ENCODE measurements around the gene ACSM5.
"Not testable (repeated sequence)": the region's sequence is repeated elsewhere in the genome, so short reads cannot be mapped to it uniquely, and the experiment has no call there.

ACSM5 gene

DNA sequence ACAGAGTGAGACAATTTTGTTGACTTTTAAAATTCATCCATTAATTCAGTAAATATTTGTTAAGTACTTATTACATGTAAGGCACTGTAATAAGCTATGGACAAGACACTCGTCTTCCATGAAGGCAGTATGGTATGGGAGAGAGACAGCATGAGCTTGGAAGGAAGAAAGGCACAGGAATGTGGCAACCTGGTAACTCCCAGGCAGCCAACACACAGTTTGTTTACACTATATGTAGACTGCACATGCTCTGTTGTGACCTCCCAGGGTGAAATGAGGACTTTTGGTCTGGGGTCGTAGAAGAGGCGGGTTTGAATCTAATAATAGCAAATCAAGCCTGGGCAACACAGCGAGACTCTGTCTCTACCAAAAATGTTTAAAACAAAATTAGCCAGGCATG, 51.0 kb downstream of the ACSM5 start:
- not testable (repeated sequence) for DNase-seq

DNA sequence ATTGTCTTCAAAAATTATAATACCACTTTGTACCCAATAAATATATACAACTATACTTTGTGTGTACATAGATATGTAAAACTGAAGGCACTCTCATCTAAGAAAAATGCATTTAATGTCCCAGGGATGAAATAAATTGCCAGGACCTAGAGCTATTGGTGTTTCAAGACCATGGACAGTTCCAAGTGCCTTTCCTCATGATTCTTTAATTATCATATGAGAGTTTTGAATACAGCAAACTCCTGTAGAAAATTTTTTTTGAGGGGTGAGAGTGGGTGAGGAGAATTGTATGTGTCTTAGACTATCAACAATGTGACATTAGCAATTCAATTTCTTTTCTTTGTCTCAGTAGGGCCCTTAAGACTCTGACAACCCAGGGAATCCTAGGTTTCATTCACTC, 59.6 kb downstream of the ACSM5 start:
- DNase-seq = not testable (repeated sequence)

DNA sequence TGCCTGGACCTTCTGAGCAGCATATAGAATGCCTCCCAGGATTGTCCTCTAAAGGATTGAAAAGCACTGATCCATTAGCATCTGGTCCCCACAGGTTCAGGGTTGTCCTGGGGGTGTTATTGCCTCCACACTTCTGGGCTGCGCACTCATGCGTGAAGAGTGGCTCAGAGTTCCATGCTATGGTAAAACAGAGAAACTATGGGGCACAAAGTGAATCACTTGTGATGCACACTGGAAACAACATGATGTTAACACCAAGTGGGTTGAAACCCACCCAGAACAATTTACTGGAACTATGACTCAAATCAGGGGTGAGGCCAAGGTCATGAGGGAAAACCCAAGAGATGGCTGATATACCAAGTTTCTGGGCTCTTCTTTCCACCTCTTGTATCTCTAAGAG, 60.6 kb downstream of the ACSM5 start:
- DNase-seq = not testable (repeated sequence)

DNA sequence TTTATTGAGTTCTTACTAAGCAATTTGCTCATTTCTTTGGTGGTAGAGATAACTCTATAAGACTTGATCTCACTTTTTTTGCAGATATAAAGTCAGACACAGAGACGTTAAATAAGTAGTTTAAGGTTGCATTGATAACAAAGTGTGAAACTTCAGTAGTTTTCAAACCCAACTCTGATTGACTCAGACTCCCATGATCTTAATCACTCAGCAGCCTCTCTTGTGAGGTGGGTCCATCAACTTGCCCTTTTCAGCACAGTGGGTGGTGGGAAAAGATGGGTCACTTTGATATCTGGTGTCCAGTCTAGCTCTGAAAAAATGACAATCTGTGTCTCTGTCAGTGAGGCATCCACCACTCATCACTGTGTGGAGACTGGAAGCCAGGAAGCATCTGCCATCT, 61.4 kb downstream of the ACSM5 start:
- DNase-seq = not testable (repeated sequence)

DNA sequence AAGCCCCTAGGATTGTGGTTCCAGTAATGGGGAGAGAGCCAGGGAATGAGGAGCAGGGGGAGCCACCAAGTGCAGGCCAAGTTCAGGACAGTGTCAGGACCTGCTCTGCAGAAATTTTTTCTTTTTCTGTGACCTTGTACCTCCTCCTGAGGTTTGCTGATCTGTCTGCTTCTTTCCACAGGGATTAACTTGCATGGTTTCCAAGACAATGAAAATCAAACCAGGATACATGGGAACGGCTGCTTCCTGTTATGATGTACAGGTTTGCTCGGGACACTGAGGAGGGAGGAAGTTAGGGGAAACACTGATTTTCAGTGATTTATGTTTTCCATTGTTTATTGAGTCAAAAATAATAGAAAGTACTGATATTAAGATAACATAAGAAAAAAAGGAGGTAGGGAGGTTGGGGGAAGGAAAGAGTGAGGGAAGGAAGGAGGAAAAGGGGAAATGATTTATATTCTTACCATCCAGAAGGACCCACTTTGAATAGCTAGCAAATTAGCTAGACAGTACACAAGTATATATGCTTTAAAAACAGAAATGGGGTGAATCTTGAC, 67.9 kb downstream of the ACSM5 start:
- not testable (repeated sequence) for DNase-seq

DNA sequence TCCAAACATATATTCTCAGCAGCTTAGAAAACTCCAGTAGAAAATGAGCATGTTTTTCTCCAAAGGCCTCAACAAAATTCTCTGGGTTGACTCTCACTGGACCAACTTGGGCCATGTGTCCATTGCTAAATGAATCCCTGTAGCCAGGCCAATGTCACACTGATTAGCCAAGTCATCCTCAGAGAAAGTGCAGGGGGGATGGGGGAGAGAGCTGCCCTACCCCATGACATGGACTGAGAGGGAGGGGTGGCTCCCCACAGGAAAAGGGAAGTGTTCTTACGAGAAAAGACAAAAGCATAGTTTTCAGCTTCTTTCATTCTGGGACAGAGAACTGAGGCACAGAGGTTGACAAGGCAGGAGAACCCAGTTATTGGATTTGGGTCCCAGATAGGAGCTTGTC, 74.7 kb downstream of the ACSM5 start:
- DNase-seq = not testable (repeated sequence)

DNA sequence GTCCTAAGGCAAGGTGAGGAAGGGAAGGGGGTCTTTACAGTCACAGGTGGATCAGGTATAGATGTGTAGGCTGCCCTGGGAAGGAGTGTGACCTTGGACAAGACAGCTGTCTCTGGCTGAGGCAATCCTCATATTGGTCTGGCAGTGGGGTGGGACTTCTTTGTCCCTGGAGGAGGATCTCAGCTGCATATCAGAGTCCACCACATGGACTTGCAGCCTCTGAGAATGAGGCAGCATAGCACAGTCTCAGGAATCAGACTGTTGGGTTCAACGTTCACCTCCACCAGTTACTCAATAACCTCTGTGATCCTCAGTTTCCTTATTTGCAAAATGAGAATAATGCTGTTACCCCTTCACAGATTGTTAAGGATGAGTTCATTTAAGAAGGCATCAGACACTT, 75.4 kb downstream of the ACSM5 start:
- no peak for DNase-seq

DNA sequence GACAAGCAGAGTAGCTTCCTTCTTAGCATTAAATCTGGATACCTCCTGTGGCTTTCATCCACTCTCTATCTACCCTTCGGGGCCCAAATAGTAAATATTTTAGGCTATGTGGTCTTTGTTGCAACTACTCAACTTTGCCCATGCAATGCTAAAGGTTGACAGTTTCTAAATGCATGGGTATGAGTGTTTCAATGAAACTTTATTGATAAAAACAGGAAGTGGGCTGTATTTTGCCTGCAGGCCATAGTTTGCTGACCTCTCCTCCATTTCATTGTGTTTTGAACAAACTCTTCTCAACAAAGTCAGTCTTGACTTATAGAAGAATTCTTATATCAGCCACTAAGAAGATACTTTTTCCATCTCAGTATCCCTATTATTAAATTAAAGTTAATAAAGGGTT, 76.1 kb downstream of the ACSM5 start:
- DNase-seq = no peak
